HG03139 (cell line): ENCODE results near the gene HSD17B8.
A peak's percentile ranks its signal among the peaks of the same experiment; 100 is the strongest.
"Not testable (repeated sequence)": the region's sequence is repeated elsewhere in the genome, so short reads cannot be mapped to it uniquely, and the experiment has no call there.

Experiments used
- ATAC-seq: cut with Tn5 transposase; IDR thresholded peaks from one replicate; pipeline ENCODE4 v1.9.1; 2021; ENCODE audit not compliant: unreplicated experiment

Gene HSD17B8

DNA sequence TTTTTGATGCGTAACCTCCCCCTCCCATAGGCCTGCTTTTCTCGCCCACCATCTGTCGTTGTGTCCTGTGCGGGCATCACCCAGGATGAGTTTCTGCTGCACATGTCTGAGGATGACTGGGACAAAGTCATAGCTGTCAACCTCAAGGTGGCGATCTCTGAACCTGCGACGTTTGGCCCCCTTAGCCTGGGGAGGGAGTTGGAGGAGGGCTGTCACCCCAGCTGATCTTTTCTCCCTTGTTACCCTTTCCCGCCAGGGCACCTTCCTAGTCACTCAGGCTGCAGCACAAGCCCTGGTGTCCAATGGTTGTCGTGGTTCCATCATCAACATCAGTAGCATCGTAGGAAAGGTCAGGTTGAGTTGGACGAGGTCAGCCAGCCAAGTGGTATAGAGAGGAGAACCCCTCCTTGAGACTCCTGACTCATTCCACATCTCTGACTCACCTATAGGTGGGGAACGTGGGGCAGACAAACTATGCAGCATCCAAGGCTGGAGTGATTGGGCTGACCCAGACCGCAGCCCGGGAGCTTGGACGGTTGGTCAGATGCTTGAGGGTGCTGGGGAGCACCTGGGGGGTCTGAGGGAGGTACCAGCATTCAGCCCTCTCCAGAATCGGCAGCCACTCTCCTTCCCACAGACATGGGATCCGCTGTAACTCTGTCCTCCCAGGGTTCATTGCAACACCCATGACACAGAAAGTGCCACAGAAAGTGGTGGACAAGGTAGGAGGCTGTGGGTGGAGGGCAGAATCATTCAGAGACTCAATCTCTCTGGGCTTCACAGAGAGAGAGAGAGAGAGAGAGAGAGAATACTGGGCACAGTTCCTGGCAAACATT, 954 bp downstream of the HSD17B8 start:
- ATAC-seq = no peak

DNA sequence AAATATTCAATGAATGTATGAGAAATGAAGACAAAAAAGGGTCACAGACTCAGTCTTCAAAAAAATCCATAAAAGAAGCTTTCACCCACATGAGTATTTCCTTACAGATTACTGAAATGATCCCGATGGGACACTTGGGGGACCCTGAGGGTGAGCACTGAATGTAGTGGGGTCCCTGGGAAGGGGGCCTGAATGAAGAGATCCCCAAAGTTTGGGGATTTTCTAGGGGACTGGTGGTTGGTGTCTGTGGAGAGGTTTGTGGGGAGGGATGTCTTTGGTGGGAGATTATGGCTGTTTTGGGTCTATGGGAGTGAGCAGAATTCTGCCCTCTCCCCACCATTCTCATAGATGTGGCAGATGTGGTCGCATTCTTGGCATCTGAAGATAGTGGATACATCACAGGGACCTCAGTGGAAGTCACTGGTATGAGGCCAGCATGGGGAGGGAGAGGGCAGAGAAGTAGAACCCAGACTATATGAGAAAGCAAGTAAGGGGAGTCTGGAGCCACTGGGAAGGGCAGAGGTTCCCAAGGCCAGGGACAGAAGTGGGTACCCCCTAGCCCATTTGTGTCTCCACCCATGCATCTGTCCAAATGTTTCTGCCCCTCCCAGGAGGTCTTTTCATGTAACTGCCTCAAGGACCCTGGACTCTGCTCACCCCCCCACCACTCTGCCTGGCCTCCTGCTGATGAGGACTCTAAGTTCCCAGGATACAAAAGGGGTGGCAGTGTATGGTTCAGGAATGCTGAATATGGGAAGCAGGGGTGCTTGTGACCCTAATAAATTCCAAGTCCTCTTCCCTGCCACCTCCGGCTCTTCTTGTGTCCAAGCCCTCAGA, 1.8 kb downstream of the HSD17B8 start:
- no peak for ATAC-seq

DNA sequence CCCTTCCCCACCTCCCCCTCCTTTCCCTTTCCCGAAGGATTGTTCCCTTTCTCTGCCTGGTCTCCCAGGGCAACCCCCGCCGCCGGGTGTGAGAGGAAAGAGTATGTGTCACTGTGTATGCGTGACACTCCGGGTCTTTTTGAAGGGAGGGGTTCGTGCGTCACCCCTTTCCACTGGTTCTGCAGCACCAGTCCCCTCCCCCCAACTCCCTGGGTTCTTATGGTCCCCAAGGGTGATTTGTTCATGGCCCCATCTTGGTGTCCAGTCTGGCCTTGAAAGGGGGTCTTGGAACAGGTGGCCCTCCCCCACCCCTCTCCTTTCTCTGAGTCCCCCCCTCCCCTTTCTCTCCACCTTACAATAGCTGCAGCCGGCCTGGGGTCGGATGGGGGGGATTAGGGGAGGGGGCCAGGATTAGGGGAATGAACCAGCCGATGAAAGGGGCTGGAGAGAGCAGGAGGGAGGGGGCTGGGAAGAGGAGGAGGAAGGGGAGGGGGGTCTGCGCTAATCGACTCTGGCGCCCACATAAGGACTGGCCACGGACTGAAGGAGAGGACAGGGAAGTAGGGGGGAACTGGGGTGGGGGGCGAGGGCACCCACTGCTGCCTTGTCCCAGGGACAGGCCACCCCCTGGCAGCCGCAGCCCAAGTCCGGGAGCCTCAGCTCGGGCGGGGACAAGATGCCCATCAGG, 2.6 kb downstream of the HSD17B8 start:
- ATAC-seq = no peak

DNA sequence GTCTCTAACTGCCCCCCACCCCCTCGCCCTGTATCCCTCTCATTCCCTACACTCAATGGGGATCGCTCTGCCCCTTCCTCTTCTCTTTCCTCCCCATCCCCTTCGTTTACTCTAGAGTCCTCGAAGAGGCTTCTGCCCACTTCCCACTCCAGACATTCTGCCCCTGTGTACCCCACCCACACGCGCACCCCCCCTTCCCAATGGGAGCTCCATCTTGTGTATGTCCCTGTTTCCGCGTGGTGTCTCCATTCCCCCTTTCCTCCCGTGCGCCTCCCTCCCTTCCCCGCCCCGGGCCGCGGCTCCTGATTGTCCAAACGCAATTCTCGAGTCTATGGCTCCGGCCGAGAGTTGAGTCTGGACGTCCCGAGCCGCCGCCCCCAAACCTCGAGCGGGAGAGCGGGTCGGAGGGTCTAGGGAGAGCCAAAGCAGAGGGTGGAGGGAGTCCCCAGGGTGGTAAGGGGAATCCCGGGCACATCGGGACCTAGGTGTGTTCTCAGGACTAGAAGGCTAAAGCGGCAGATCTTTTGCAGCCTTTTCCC, 3.2 kb downstream of the HSD17B8 start:
- no peak for ATAC-seq

DNA sequence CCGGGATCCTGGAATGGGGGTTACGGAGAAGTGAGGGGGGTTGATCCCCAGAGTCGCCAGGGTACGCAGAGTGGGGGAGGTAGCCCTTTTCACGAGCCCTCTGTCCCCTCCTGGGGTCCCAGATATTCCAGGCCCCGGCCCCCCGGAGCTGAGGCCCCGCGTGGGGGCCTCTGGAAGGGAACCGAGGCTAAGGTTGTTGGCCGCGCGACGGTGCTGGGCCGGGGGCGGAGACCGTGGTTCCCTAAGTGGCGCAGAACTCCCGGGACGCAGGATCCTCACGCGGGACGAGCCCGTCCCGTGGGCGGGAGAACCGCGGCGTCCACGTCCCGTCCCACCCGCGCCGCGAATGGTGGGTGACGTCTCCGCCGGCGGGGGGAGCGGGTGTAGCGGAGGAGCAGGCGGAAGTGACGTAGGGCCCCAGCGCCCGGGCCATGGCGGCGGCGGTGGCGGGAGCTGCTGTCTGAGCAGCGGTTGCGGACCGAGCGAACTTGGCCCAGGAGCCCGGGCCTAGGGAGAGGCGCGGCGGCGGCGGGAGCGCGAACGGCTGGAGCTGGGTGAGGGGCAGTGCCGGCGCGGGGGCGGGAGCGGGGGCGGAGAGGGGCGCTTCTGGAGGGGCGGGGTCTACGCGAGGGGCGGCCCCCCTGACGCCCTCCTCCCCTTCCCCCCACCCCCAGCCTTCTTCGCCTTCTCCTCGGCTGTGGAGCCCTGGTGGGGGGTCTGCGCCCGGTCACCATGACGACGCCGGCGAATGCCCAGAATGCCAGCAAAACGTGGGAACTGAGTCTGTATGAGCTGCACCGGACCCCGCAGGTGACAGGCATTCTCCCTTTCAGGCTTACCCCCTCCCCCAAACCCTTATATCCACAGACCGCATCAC, 3.9 kb downstream of the HSD17B8 start, which contains the start of gene RING1:
TSS of gene RING1 (plus strand) at position 410 of the 877 bp plus-strand sequence. CDS start at position 733, 323 bp downstream.
- peak; percentile 44 for ATAC-seq

DNA sequence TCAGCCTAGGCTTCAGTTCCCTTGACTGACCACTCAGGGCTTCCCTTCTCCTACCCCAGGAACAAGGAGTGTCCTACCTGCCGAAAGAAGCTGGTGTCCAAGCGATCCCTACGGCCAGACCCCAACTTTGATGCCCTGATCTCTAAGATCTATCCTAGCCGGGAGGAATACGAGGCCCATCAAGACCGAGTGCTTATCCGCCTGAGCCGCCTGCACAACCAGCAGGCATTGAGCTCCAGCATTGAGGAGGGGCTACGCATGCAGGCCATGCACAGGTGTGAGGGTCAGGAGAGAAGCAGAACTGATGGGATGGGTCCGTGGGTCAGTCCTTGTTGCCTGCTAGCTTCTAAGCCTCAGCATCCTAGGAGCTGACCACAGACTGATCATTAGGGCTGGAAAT, 5.4 kb downstream of the HSD17B8 start:
- ATAC-seq = no peak

DNA sequence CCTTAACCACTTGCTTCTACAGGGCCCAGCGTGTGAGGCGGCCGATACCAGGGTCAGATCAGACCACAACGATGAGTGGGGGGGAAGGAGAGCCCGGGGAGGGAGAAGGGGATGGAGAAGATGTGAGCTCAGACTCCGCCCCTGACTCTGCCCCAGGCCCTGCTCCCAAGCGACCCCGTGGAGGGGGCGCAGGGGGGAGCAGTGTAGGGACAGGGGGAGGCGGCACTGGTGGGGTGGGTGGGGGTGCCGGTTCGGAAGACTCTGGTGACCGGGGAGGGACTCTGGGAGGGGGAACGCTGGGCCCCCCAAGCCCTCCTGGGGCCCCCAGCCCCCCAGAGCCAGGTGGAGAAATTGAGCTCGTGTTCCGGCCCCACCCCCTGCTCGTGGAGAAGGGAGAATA, 6.7 kb downstream of the HSD17B8 start:
- ATAC-seq = no peak

DNA sequence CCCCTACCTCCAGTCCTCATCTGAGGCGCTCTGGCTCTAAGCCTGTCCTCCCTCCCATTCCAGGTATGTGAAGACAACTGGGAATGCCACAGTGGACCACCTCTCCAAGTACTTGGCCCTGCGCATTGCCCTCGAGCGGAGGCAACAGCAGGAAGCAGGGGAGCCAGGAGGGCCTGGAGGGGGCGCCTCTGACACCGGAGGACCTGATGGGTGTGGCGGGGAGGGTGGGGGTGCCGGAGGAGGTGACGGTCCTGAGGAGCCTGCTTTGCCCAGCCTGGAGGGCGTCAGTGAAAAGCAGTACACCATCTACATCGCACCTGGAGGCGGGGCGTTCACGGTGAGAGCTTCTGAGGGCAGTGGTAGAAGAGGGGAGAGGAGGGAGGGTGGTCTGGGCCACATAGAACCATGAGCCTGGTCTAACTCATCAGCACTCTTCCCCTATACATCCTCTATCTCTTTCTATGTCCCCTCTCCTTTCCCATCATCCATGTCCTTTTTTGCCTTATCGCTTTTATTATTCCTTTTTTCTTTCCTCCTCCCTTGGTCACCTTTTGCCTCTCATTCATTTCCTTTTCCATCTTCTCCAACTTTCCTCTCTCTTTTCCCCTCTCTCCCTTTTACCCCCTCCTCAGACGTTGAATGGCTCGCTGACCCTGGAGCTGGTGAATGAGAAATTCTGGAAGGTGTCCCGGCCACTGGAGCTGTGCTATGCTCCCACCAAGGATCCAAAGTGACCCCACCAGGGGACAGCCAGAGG, 7.4 kb downstream of the HSD17B8 start:
- ATAC-seq = no peak

DNA sequence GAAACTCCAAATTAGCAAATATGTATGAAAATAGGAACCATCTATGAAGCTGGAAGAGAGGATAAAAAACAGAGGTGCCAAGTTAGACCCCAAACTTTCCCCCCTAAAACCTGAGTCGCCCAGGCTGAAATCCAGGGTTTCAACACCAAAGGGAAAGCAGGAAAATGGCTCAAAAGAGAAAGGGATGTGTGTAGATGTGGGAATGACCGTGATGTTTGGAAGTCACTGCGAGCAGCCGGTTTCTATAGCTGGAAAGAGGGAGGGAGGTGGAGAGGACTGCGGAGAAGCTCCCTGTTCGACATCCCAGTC, 8.4 kb downstream of the HSD17B8 start:
- ATAC-seq = no peak

DNA sequence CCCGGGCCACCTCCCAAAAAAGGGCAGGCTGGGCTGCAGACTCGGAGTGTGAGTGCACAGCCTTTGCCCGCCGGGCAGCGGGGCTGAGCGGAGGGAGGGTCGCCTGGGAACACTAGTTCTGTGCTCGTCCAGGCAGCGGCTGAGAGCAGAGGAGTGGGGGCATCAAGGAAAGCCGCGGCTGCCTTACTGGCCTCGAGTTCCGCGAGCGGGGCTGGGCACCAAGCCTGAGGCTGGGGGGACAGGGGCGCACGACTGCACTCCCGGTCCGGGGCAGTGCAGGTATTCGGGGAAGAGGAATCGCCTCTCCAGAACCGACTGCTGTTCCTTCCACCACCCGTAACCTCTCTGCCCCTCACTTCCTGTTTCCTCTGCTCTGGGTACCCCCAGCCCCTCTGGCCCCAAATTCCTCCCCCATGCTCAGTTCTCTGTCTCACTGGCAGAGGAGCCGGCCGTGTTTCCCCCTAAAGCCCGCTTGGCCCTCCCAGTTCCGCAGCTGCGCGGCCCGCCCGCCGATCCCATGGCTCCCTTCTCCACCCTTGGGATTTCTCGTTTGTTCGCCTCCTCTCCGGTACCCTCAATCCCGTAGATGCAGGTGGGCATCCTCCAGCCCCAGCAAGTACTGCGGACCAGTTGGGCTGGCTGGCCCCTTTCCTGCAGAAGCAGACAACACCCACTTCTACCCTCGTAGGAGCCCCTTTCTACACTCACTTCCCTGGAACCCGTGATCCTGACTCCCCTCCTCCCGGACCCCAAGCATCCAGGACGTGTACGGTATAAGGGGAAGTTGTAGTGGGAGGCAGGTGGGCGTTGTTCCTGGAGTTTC, 8.9 kb downstream of the HSD17B8 start:
- ATAC-seq = no peak

DNA sequence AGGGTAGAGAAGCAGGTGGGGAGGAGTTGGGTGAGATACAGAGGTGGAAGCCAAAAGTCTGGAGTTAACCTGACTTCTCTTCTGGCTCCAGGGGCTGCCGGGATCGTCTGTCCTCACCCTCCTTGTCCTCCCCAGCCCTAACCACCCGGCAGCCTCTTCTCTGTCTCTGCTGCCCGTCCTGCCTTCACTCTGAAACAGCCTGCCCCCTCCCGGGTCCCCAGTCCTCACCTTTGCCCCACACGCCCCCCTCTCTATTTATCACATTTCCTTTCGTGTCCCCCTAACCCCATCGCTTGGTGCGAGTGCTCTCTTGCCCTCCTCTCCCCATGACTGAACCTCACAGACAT, 9.5 kb downstream of the HSD17B8 start:
- ATAC-seq = no peak

DNA sequence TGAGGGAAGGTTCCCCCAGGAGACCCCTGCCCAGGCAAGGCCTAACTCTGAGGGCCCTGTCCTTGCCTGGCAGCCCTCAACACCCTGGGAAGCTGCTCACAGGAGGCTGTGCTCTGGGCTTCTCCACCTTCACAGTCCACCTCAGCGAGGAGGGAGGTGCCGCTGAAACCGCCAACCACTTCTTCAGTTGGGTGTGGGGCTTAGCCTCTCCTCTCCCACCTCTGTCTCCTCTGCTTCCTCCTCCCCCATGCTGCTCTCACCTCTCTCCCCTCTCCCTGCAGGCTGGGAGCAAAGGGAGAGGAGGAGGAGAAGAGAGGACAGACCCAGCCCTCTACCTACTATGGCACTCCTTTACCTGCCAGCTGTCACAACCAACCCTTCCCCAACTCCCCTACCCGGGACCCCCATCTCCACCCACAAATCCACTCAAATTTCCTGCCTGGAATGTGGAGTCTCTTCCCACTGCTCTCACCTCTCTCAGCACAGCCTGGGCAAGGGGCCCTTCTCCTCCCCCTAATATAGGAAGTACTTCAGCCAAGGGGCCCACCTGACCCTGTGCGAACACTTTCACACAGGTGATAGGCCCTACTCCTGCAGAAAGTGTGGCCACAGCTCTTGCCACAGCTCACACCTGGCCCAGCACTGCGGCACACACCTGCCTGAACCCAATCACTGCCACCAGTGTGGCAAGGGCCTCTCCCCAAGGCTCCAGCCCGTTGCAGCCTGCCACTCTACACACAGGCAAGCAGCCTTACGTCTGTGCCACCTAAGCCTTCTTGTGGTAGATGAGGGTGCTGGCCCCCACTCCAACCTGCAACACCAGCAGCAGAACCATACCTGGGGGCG, 11.0 kb downstream of the HSD17B8 start:
- no peak for ATAC-seq

DNA sequence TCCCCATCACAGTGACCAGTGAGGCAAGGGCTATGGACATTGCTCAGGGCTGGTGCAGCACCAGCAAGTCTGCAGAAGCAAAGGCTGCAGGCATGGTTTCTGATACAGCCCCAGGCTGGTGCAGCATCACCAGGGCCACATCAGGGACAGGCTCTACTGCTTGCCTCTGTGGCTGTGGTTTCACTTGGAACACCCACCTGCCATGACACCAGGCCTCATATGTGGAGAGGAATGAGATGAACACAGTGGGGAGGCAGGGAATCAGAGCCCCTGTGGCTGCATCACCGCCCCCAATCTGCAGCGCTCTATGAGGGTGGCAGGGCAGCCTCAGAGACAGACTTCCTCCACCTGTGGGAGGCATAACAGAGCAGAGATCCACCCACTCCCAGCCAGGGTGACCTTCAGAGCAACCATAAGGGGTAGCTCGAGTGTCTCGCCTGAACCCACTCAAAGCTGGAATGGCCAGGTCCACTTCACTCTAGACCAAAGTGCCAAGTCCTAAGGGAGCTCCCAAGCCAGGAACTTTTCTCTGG, 11.7 kb downstream of the HSD17B8 start:
- no peak for ATAC-seq

DNA sequence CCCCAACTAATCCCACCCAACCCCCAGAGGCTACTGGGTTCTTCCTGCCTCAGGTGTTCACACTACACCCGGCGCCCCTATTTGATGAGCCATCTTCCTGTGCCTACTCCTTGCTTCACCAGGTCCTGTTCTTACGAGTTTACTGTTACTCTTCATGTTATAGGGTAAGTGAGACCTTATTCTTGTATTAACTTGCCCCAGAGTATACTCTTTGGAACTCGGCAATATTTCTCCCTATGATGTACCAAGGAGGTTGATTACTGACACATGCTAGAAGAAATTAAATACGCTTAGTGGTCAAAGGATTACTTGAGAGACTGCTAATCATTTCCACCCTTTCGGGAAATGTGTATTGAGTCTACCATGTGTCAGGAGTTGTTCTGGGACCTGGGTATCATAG, 12.8 kb downstream of the HSD17B8 start:
- no peak for ATAC-seq

DNA sequence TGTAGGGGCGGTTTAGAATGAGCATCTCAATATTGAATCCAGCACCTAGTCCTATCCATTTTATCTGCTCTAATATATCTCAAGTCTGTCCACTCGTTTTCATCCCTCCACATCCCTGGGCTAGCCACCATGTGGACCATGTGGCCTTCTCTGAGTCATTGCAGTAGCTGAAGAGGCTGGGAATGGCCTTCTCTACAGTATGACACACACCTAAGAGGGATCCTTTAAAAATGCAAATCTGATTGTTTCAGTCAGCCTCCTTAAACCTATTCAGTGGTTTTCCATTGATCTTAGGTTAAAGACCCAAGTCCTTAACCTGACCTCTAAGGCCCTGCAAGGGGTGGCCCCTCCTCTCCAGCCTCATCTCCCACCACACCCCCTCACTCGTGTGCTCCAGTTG, 13.2 kb downstream of the HSD17B8 start:
- ATAC-seq = no peak

DNA sequence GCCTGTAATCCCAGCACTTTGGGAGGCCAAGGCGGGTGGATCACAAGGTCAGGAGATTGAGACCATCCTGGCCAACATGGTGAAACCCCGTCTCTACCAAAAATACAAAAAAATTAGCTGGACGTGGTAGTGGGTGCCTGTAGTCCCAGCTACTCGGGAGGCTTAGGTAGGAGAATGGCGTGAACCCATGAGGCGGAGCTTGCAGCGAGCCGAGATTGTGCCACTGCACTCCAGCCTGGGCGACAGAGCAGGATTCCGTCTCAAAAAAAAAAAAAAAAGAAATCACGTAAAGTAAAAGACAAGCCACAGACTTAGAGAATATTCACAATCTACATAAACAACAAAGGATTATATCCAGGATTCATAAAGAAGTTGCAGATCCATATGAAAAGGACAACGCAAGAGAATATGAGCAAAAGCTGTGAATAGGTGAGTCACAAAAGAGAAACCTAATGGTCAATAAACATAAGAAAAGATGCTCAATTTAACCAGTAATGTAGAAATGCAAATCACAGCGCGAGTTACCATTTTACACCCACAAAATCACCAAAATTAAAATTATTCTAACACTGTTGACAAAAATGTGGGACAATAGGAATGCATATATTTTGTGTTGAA, 22.2 kb downstream of the HSD17B8 start:
- not testable (repeated sequence) for ATAC-seq

DNA sequence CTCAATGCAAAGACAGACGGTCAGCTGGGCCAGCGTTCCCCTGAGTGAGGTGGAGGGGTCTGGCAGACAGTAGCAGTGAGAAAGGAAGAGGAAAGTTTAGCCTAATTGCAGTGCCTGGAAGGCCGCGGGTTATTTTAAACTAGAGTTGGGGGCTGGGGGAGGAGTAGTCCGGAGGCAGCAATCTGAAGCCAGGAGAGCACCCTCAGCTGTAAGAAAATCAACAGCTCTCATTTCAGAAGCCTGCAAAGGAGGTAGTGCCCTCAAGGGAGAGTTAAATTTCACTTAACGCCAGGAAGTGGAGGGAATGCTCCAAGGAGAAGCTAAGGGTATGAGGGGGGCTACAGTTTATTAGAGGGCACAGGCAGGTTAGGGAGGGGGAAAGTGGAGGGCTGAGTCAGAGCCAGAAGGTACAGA, 30.8 kb downstream of the HSD17B8 start:
- no peak for ATAC-seq
